Left lung (tissue), 10 donors: ENCODE data around the gene AUTS2. TPM values are rescaled to one million over a fixed set of nuclear protein-coding genes. Genes with fewer than 3 reads are reported as not detected.

Experiments used
- ATAC-seq: fragments of 200-7000 bp; cut with Tn5 transposase; one replicate; pipeline ENCODE4 v1.9.1; 2020; ENCODE audit warnings: moderate library complexity
- DNase-seq, 4 donors: peaks; one replicate each; pipeline ENCODE4 v3.0.0-alpha.2; 2013 to 2020
- H3K27ac ChIP-seq, 2 donors: fragments of 200-600 bp; sonication (generic) in 1 of 2; one replicate each; pipeline versions ENCODE4 v1.5.0 to v1.8.0; 2020 to 2021
- H3K27me3 ChIP-seq, 2 donors: fragments of 200-600 bp; sonication (generic) in 1 of 2; one replicate each; pipeline versions ENCODE4 v1.5.0 to v1.8.0; 2020 to 2021
- H3K36me3 ChIP-seq, 2 donors: fragments of 200-600 bp; sonication (generic) in 1 of 2; one replicate each; pipeline versions ENCODE4 v1.5.0 to v1.8.0; 2020 to 2021
- H3K4me1 ChIP-seq, 2 donors: fragments of 200-600 bp; one replicate each; pipeline ENCODE4 v1.8.0; 2021
- H3K4me3 ChIP-seq, 2 donors: fragments of 200-600 bp; sonication (generic) in 1 of 2; one replicate each; pipeline versions ENCODE4 v1.5.0 to v1.8.0; 2020 to 2021; ENCODE audit warnings: mild to moderate bottlenecking in 1 of 2
- H3K9me3 ChIP-seq, 2 donors: fragments of 200-600 bp; sonication (generic) in 1 of 2; one replicate each; pipeline versions ENCODE4 v1.5.0 to v1.8.0; 2020 to 2021
- intact Hi-C, 2 donors: fragments of 100-400 bp; cut with DNase I; formaldehyde crosslinking; loops; one replicate each; pipeline versions ENCODE4 v1.11.2 to v1.14.2; 2022
- polyA plus RNA-seq, 6 donors: library from polyadenylated mRNA; unstranded; fragments of 120-200 nt; gene quantifications; one replicate each; pipeline ENCODE4 v1.2.1, GENCODE V29; 2013; ENCODE audit not compliant: insufficient read length in 6 of 6
- total RNA-seq, 2 donors: library from RNA; stranded (reverse); fragmentation: NEBNext Ultra II Directional; extraction: Animal tissue kit (Norgen Biotek cat#: 25700); gene quantifications; one replicate each; pipeline ENCODE4 v1.2.1, GENCODE V29; 2021
- TF ChIP-seq, protein P1 (sequence below), 2 donors: fragments of 200-600 bp; sonication (generic) in 1 of 2; IDR thresholded peaks; one replicate each; pipeline versions ENCODE4 v1.5.0 to v1.8.0; 2021; ENCODE audit warnings: antibody characterized with exemption in 2 of 2
- donor health status: DM: no; HTN: yes; CAD: no.
- donor health status: DM: no; HTN: no; CAD: no.

Gene AUTS2
- total and polyA plus RNA-seq, 8 donors, result 40.4 to 119 (median 103) TPM

- H3K4me1 ChIP-seq, result no peaks in the 10 kb centered on the region
- H3K27ac ChIP-seq, result no peak overlapping the region
- H3K36me3 ChIP-seq, result no peaks in the 10 kb centered on the region
- no peaks in the 10 kb centered on the region for H3K27me3 ChIP-seq
- intact Hi-C loops, result no loop called here
- no peak for DNase-seq
- TF ChIP-seq, protein P1, sequence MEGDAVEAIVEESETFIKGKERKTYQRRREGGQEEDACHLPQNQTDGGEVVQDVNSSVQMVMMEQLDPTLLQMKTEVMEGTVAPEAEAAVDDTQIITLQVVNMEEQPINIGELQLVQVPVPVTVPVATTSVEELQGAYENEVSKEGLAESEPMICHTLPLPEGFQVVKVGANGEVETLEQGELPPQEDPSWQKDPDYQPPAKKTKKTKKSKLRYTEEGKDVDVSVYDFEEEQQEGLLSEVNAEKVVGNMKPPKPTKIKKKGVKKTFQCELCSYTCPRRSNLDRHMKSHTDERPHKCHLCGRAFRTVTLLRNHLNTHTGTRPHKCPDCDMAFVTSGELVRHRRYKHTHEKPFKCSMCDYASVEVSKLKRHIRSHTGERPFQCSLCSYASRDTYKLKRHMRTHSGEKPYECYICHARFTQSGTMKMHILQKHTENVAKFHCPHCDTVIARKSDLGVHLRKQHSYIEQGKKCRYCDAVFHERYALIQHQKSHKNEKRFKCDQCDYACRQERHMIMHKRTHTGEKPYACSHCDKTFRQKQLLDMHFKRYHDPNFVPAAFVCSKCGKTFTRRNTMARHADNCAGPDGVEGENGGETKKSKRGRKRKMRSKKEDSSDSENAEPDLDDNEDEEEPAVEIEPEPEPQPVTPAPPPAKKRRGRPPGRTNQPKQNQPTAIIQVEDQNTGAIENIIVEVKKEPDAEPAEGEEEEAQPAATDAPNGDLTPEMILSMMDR (IDR thresholded peaks at IDR 0.05), result no peak
- H3K9me3 ChIP-seq, result no peaks in the 10 kb centered on the region
- H3K4me3 ChIP-seq, result no peak overlapping the region
- no peak for ATAC-seq
Measured at GRCh38 chr7:69994886-69995542, 396.7 kb downstream of the AUTS2 start.

- intact Hi-C loops, result no loop called here
Measured at GRCh38 chr7:69996121-69996520, 397.8 kb downstream of the AUTS2 start.

DNA sequence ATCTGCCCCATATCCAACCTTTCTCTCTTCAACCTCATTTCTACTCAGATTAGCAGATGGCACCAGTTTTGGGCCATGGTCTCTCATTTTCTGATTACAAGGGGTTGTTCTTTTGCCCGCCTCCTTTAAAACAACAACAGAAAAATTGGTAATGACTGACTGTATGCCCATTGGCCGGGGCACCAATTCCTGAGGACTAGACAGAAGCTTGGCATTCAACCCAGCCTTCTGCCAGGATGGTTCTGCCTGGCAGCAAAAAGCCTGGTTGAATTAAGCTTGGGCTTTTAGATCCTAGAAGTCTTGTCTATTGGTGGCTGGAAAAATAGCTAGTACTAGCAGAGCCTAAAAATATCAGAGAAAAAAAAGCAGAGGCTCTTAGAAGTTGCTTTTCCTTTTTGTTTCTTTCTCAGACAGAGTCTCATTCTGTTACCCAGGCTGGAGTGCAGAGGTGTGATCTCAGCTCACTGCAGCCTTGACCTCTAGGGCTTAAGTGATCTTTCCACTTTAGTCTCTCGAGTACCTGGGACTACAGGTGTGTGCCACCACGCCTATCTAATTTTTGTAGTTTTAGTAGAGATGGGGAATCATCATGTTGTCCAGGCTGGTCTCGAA, 402.6 kb downstream of the AUTS2 start:
- DNase-seq, result no peak
- H3K27me3 ChIP-seq, result no peaks in the 10 kb centered on the region
- H3K36me3 ChIP-seq, result no peaks in the 10 kb centered on the region
- no peak for ATAC-seq
- no peaks in the 10 kb centered on the region for H3K4me1 ChIP-seq
- H3K9me3 ChIP-seq, result no peaks in the 10 kb centered on the region
- no peak overlapping the region for H3K4me3 ChIP-seq
- TF ChIP-seq, protein P1 (IDR thresholded peaks at IDR 0.05), result no peak
- H3K27ac ChIP-seq, result no peak overlapping the region
- intact Hi-C loops, result no loop called here

More at GRCh38 chr7:69996121-69996520, 397.8 kb downstream of the AUTS2 start:
- DNase-seq (no peak), ATAC-seq (no peak)
- no peaks in the 10 kb centered on the region for H3K36me3 ChIP-seq
- H3K27ac ChIP-seq, result no peak overlapping the region
- no peaks in the 10 kb centered on the region for H3K27me3 ChIP-seq
- H3K4me1 ChIP-seq, result no peaks in the 10 kb centered on the region
- TF ChIP-seq, protein P1 (IDR thresholded peaks at IDR 0.05), result no peak
- H3K9me3 ChIP-seq, result no peaks in the 10 kb centered on the region
- no peak overlapping the region for H3K4me3 ChIP-seq

DNA sequence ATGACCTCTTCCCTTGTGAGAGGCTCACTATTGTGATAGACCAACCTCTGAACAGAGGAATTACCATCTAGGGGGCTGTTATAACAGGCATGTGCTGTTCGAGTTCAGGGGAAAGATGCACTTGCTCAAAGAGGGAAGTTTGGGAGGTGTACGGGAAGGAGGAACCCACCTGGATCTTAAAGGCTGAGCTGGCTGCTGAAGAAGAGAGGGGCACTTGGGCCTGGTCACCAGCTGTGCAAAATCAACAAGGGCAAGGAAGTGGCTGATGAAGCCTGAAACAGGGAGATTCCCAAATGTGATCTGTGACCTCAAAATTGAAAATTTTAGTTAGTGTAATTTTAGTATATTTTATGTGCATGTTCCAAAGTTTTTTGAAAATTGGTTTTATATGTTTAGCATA, 407.2 kb downstream of the AUTS2 start:
- TF ChIP-seq, protein P1 (IDR thresholded peaks at IDR 0.05), result no peak
- Histone ChIP-seq H3K27me3 (no peaks in the 10 kb centered on the region), H3K9me3 (no peaks in the 10 kb centered on the region), H3K4me1 (no peaks in the 10 kb centered on the region), H3K36me3 (no peaks in the 10 kb centered on the region), H3K27ac (no peak overlapping the region), H3K4me3 (no peak overlapping the region)
- ATAC-seq (no peak), DNase-seq (no peak)
- intact Hi-C loops, result no loop called here

DNA sequence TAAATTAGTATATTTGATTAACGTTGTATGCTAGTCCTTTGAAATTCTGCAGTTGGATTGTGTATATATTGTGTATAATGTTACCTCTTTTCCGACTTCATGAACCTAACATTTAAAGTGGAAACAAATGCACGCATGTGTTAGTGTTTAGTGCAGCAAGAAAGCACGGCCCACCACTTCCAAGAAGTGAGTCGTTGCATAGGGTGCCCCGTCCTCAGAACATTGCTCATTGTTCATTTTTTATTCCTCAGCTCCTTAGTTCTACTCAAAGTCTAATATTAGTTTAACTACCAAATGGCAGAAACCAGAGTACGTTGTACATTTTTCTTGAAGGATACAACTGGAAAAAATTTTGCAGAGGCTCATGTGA, 407.6 kb downstream of the AUTS2 start:
- Histone ChIP-seq H3K27me3 (no peaks in the 10 kb centered on the region), H3K27ac (no peak overlapping the region), H3K4me3 (no peak overlapping the region), H3K9me3 (no peaks in the 10 kb centered on the region), H3K36me3 (no peaks in the 10 kb centered on the region), H3K4me1 (no peaks in the 10 kb centered on the region)
- ATAC-seq, result no peak
- TF ChIP-seq, protein P1 (IDR thresholded peaks at IDR 0.05), result no peak
- no peak for DNase-seq
- intact Hi-C loops, result no loop called here
